ENCODE data around the gene KDM3B.
"Not testable (repeated sequence)": the region's sequence is repeated elsewhere in the genome, so short reads cannot be mapped to it uniquely, and the experiment has no call there.

KDM3B gene

GRCh38 chr5:138391859-138392386, 39.4 kb downstream of the KDM3B start:
- DNase-seq, result no peak

- no peak for DNase-seq
These were observed 50.2 kb downstream of the KDM3B start for GRCh38 chr5:138402640-138403039.

GRCh38 chr5:138408023-138408422, 55.5 kb downstream of the KDM3B start:
- DNase-seq, result no peak

- DNase-seq, result not testable (repeated sequence)
These were observed 58.6 kb downstream of the KDM3B start for GRCh38 chr5:138410996-138411640.

- DNase-seq, result no peak
These were observed 66.0 kb downstream of the KDM3B start for GRCh38 chr5:138418444-138418843.

GRCh38 chr5:138425079-138425478, 72.6 kb downstream of the KDM3B start:
- no peak for DNase-seq

GRCh38 chr5:138435943-138436342, 83.5 kb downstream of the KDM3B start:
- DNase-seq, result no peak

- DNase-seq, result no peak
These were observed 85.7 kb downstream of the KDM3B start for GRCh38 chr5:138438003-138438723.

GRCh38 chr5:138438724-138439476, 86.4 kb downstream of the KDM3B start, which contains the start of gene REEP2:
REEP2 (plus strand) TSS chr5:138439057; CDS start chr5:138439209, 152 bp downstream.
- no peak for DNase-seq

- no peak for DNase-seq
These were observed 87.1 kb downstream of the KDM3B start for GRCh38 chr5:138439477-138440158.

- no peak for DNase-seq
These were observed 87.9 kb downstream of the KDM3B start for GRCh38 chr5:138440159-138441073.

GRCh38 chr5:138441221-138441620, 88.7 kb downstream of the KDM3B start:
- no peak for DNase-seq

GRCh38 chr5:138444078-138444773, 91.7 kb downstream of the KDM3B start:
- DNase-seq, result no peak

- no peak for DNase-seq
These were observed 92.5 kb downstream of the KDM3B start for GRCh38 chr5:138444774-138445546.

GRCh38 chr5:138445547-138446271, 93.2 kb downstream of the KDM3B start:
- DNase-seq, result no peak

GRCh38 chr5:138448070-138448469, 95.6 kb downstream of the KDM3B start:
- DNase-seq, result no peak

- DNase-seq, result peak; percentile 32
These were observed 96.3 kb downstream of the KDM3B start for GRCh38 chr5:138448481-138449398.

- no peak for DNase-seq
These were observed 97.2 kb downstream of the KDM3B start for GRCh38 chr5:138449501-138450239.

Data from NCI-H1417 treated with DMSO at 0.1 percent for 48 hours (cell line).